Coronary artery (tissue), 2 donors: ENCODE results near the gene TRIM38.
"Not testable (repeated sequence)": the region's sequence is repeated elsewhere in the genome, so short reads cannot be mapped to it uniquely, and the experiment has no call there.

ENCODE experiments used
- DNase-seq: peaks from one replicate; pipeline ENCODE4 v3.0.0-alpha.2; 2017; ENCODE audit warnings: low spot score
- H3K27ac ChIP-seq, 2 donors: fragments of 200-600 bp; sonication (generic); one replicate each; pipeline ENCODE4 v1.5.1; 2016 to 2019
- H3K4me3 ChIP-seq: fragments of 200-600 bp; sonication (generic); 2 replicates; pipeline ENCODE4 v1.5.1; 2016; ENCODE audit warnings: mild to moderate bottlenecking, moderate library complexity
- TF ChIP-seq, protein P1 (sequence below): fragments of 200-600 bp; sonication (generic); IDR thresholded peaks from one replicate; pipeline ENCODE4 v1.5.1; 2019; ENCODE audit warnings: antibody characterized with exemption

Gene TRIM38

DNA sequence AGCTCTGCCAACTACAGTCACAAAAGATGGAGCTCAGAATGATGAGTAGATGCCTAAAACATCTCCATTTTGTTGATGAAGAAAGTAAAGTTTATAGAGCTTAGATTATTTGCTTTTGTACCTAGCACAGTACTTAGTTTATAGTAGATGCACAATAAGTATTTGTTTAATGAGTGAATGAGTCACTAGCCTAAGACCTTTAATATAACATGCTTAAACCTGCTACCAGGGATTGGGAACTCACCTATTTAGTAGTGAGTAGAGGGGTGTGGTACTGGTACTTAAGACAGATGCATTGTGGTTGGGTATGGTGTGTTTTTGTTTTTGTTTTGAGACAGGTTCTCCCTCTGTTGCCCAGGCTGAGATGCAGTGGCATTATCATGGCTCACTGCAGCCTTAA is 35.8 kb downstream of the TRIM38 start:
- TF ChIP-seq, protein P1, sequence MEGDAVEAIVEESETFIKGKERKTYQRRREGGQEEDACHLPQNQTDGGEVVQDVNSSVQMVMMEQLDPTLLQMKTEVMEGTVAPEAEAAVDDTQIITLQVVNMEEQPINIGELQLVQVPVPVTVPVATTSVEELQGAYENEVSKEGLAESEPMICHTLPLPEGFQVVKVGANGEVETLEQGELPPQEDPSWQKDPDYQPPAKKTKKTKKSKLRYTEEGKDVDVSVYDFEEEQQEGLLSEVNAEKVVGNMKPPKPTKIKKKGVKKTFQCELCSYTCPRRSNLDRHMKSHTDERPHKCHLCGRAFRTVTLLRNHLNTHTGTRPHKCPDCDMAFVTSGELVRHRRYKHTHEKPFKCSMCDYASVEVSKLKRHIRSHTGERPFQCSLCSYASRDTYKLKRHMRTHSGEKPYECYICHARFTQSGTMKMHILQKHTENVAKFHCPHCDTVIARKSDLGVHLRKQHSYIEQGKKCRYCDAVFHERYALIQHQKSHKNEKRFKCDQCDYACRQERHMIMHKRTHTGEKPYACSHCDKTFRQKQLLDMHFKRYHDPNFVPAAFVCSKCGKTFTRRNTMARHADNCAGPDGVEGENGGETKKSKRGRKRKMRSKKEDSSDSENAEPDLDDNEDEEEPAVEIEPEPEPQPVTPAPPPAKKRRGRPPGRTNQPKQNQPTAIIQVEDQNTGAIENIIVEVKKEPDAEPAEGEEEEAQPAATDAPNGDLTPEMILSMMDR, result no peak
- Histone ChIP-seq H3K27ac (no peak overlapping the region), H3K4me3 (no peak overlapping the region)
- DNase-seq, result no peak

DNA sequence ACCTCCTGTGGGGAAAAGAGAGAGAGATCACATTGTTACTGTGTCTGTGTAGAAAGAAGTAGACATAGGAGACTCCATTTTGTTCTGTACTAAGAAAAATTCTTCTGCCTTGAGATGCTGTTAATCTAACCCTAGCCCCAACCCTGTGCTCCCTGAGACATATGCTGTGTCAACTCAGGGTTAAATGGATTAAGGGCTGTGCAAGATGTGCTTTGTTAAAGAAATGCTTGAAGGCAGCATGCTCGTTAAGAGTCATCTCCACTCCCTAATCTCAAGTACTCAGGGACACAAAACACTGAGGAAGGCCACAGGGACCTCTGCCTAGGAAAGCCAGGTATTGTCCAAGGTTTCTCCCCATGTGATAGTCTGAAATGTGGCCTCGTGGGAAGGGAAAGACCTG is 36.6 kb downstream of the TRIM38 start:
- H3K4me3 ChIP-seq, DNase-seq, H3K27ac ChIP-seq: not testable (repeated sequence)

DNA sequence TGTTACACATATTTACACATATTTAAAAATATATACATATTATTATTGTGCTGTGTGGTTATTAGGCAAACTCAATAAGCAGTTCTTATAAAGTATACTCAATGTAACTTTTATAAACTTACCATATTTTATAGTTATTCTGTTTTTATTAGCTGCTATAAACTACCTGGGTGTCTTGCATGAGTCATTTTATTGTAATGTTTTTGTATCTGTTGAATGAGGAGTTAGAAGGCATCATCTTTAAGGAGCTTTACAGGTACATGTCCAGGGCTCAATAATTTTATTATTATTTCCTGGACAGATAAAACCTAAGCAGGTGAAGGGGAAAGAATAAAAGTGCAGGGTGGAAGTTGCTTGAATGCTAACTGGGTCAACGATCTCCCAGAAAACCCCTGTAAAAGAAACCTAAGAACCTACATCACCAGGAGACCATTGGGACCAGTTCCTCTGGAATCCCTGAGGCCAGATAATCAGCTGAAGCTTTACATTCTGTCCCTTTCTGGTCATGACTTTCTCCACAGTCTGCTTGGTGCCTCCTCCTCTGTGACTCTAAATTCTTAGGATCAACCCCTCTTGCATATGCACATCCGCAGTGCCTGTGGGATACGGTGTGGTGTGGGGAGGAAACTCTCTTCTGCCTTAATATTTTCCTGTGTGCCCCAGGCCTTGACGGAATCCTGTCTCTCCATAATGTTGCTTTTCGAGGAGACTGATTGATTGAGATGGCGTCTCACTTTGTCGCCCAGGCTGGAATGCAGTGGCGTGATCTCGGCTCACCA is 38.0 kb downstream of the TRIM38 start:
- Histone ChIP-seq H3K27ac (no peak overlapping the region), H3K4me3 (no peak overlapping the region)
- TF ChIP-seq, protein P1, result no peak
- no peak for DNase-seq

DNA sequence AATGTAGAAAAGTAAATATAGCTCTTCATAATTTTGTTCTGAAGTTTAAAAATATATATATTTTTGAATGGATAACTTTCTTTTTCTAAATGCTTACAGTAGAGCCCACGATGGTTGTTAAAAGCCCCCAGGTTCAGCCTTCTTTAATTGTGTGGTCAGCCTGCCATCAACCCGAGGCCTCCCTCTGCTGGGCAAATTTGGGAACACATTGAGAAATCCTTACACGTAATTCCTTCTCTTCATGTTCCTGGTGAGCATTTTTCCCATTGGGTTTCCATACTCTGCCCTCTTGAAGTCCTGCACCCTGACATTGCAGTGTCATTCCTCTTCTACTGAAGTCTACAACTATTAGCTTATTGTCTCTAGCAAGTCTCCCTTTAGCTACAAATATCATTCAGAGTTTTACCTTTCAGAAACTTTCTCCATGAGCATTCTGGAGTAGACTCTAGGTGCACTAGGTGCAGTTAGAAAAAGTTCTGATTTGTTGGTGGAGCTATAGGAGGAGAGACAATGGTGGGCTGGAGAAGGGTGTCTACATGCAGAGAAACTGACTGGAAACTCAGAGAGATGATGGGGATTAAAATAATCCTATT is 40.6 kb downstream of the TRIM38 start:
- no peak for DNase-seq
- TF ChIP-seq, protein P1, result peak; percentile 78
- Histone ChIP-seq H3K27ac (no peak overlapping the region), H3K4me3 (no peak overlapping the region)

DNA sequence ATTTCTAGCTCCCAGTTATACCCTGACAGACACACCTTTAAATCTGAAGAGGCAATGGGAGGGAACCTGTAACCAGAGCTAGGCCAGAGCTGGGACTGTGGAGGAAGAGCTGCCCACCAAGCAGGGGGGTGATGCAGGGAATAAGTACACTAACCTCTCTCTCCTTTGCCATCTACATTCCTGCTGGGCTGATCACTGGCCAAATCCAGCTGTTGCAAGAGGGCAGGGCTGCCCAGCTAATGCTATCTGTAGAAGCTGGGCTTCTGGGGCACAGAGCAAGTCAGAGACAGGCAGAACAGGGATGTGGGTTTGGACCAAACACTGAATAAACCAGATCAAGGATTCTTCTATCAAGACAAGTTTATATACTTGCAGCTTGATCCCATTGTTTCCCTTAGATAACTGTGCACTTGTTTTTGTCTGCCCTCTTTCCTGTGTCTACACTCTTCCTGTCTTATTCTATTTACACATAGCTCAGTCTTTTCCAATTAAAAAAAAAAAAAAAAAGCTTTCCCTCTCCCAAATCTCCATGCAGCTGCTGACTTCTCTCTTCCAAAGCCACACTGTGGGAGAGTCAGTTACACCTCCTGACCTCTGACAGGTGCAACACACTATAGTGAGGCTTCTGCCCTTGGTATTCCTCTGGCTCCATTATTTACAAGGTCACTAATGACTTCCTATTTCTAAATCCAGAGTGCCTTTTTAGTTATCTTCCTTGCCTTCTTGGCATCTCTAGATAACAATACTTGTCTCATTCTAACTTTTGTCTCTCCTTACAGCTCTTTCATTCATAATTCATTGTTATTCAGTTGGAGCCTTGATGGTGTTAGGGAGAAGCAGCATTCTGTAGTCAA is 43.7 kb downstream of the TRIM38 start:
- TF ChIP-seq, protein P1, result no peak
- no peak overlapping the region for H3K27ac ChIP-seq
- no peak for DNase-seq
- no peak overlapping the region for H3K4me3 ChIP-seq

DNA sequence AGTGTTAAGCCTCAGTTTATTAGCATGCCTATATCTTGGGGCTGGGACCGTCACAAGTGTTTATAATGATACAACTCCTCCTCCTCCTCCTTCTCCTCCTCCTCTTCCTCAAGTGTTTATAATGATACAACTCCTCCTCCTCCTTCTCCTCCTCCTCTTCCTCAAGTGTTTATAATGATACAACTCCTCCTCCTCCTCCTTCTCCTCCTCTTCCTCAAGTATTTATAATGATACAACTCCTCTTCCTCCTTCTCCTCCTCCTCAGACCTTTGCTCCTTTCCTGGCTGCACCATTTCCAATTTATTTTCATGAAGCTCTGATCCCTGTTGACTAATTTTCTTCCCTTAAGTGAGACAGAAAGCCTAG is 44.3 kb downstream of the TRIM38 start:
- H3K4me3 ChIP-seq, H3K27ac ChIP-seq, DNase-seq: not testable (repeated sequence)

DNA sequence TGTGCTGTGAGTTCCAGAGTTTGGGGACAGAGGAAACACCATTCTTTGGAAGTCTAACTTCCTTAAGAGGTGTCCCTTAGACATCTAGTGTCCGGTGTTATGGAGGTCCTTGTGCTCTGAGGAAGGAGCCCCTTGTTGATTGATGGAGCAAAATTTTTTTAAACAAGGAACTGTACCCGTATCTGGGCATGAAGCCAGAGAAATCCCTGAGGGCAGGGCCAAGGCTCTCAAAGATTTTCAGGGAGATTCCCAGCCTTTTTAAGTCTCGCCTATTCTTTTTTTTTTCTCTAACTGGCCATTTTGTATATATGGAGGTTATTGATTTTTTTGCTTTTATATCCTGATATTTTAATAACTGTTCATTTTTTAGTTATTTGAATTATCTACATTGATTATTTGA is 45.9 kb downstream of the TRIM38 start:
- Histone ChIP-seq H3K27ac (no peak overlapping the region), H3K4me3 (no peak overlapping the region)
- TF ChIP-seq, protein P1, result no peak
- no peak for DNase-seq
